GM19351 (cell line): ENCODE results near the gene TPM1.
A peak's percentile ranks its signal among the peaks of the same experiment; 100 is the strongest.

ENCODE experiments used
- ATAC-seq: cut with Tn5 transposase; IDR thresholded peaks from one replicate; pipeline ENCODE4 v1.9.1; 2021; ENCODE audit warnings: mild to moderate bottlenecking, moderate library complexity; ENCODE audit not compliant: unreplicated experiment

Gene TPM1

GRCh38 chr15:63040954-63041353 lies 1.6 kb upstream of the TPM1 start:
- ATAC-seq = no peak

- no peak for ATAC-seq
These were observed 1.1 kb upstream of the TPM1 start for GRCh38 chr15:63041402-63041973.

DNA sequence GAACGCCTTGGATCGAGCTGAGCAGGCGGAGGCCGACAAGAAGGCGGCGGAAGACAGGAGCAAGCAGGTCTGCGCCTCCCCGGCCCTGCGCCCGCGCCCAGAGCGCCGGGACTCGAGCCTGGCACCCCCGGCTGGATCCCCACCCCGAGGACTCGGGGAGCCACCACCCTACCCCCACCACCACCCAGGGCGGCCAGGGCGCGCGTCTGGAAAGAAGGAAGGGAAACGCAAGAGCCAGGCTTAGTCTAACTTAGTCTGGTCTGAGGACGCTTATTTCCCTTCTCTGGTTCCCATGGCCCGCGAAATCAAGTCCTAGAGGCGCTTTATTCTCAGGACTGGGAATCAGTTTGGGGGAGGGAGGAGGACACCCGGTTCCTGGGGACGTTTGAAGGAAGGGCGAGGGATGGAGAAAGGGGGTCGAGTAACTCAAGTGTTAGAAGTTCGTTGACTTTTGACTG lies 359 bp downstream of the TPM1 start:
- ATAC-seq = no peak

DNA sequence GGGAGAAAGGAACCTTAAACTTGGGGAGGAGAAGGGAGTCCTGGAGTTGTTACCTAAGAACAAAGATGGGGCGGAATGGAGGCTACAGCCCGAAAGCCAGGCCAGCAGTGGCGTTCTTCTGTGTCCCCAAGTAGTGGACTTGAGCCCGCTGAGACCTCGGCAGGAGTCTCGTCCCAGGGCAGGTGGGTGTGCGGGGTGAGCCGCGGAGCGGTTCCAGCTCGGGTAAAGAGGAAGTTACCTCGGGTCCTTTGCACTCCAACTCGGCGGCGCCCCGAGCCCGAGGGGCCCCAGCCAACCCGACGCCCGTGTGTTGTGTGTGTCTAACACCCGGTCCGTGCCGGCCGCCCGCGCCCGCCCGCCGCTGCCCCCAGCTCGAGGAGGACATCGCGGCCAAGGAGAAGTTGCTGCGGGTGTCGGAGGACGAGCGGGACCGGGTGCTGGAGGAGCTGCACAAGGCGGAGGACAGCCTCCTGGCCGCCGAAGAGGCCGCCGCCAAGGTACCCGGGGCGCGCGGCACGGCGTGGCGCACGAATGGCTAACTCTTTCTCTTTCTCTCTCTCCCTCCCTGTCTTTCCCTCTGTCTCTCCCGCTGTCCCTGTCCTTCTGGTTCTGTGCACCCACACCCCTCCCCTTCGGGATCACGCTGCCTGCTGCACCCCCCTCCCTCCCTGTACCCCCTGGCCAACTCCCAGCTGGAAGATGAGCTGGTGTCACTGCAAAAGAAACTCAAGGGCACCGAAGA lies 959 bp downstream of the TPM1 start:
- no peak for ATAC-seq

DNA sequence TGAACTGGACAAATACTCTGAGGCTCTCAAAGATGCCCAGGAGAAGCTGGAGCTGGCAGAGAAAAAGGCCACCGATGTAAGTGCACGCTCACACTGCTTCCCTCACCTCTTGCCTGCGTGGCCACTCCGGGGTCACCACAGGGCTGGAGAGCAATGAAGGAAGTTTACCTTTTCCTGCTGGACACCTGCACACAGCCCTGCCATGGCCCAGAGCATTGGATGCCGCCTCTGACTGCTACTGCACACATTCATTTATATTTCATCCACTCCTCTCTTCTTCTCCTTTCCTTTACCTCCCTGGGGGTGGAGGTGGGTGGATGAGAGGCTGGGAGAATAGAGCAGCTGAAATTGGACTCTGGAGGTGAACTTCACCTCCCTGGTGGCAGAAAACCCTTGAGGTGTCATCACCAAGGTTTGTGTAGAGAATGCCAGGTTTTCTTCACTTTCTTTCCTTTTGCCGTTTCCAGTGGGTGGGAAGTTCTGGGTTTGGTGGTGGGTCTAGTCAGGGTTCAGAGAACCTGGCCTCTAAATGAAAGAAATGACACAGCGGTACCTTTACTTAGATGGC lies 1.6 kb downstream of the TPM1 start:
- no peak for ATAC-seq

DNA sequence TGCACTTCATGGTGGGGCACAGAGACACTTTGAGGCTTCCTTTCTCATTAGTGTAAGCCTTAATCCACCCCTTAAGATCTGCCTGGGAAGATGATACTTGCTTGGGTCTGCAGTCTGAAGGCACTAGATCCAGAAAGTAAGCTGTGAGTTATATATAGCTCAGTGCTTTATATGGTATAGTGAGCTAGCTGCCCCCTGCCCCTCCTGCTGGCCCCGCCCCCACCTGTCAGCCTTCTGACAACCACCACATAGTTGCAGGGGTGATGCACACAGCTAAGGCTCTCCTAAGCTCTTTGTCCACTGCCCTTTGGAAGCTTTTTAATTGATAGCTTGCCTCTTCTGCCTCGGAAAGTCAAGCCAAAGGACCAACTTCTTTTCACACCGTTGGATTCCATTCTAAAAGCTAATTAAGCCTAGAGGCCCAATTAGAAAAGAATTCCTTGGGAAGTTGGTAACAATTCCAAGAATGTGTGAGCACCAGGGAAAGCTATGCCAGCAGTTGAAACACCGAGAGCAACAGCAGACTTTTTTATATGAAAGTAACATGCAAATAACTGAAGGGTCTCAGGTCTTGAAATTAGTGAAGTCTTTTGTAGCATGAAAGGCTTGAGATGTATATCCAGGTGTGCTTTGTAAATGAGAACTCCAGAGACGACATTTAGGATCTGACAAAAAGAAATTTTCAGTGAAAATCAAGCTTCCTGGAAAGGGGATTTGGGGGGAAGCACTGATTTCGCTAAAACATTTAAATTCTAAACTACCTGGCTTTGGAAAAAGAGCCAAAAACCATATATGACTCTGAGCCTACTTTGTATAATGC lies 2.3 kb downstream of the TPM1 start:
- ATAC-seq = no peak

DNA sequence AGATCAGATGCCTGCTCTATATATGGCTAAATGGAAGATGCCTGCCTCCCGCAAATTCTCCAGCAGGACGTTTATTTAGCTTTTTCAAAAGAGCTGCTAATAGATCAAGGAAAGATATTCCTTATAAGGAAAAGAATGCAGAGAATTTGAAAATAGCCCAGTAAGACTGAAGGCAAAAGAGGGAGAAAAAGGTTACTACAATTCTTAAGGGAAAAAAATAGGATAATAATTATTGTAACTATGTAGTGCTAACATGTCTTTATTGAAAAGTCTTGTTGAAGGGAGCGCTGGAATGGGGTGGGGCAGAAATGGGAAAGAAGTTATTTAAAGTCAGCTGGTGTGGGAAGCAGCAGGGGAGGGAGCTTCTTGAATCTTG lies 2.9 kb downstream of the TPM1 start:
- no peak for ATAC-seq

GRCh38 chr15:63045879-63046278 lies 3.3 kb downstream of the TPM1 start:
- no peak for ATAC-seq

GRCh38 chr15:63046917-63047760 lies 4.6 kb downstream of the TPM1 start:
- ATAC-seq = no peak

DNA sequence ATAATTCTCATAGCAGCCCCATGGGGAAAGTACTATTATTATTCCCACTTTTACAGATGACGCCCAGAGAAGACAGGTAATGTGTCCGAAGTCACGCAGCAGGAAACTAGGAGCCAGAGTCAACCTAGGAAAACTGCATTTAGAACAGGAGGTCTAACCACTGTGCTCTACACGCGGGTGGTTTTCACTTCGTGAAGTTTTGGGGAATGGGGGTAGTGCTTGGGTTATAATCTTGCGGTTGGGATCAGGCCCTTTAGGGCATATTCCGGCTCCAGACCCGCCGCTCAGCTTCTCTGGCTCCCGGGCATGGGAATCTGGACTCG lies 5.2 kb downstream of the TPM1 start:
- ATAC-seq = peak; percentile 4

GRCh38 chr15:63048115-63048775 lies 5.7 kb downstream of the TPM1 start:
- ATAC-seq = peak; percentile 82

- ATAC-seq = peak; percentile 42
These were observed 6.5 kb downstream of the TPM1 start for GRCh38 chr15:63048776-63049665.

DNA sequence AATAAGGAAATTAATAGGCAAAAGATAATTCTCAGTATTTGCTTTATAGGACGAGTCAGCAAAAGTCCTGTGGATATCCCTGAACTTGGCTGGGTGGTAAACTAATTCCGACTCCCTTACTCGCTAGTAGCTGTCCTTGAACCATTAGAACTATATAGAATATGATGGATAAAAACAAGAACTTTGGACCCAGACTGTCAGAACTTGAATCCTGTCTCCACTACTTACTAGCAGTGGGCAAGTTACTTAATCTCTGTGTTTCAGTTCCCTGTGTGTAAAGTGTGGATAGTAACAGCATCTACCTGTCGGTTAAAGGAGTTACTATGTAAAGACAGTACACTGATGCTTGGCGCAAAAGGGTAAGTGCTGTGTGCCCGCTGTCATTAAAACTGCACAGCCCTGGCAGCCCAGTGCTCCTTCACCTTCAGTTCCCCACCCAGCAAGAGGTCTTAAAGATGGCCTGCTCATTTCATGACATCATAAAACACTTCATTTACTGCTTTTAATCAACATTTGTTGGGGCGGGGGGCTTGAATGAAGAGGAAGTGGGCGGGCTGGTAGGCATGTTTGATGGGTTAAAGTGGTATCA lies 7.3 kb downstream of the TPM1 start:
- no peak for ATAC-seq

DNA sequence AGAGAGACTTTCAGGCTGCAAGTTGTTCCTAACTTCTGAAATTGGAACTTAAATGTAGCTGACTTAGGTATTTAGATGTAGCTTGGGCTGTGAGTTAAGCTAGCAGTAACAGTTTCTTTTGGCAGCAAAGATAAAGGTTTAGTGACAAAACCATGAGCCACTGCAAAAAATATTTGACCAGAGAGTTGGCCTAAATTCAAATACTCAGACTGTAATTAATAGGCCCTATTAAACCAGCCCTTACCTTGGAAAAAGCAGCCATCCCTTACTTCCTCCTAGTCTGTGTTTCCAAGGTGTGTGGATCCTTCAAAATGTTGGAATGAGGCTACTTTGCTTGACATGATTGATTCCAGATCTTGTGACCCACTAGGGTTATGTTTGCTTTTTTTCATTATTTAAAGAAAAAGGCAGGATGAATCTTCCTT lies 8.2 kb downstream of the TPM1 start:
- ATAC-seq = no peak

GRCh38 chr15:63051156-63052066 lies 8.9 kb downstream of the TPM1 start:
- ATAC-seq = no peak

DNA sequence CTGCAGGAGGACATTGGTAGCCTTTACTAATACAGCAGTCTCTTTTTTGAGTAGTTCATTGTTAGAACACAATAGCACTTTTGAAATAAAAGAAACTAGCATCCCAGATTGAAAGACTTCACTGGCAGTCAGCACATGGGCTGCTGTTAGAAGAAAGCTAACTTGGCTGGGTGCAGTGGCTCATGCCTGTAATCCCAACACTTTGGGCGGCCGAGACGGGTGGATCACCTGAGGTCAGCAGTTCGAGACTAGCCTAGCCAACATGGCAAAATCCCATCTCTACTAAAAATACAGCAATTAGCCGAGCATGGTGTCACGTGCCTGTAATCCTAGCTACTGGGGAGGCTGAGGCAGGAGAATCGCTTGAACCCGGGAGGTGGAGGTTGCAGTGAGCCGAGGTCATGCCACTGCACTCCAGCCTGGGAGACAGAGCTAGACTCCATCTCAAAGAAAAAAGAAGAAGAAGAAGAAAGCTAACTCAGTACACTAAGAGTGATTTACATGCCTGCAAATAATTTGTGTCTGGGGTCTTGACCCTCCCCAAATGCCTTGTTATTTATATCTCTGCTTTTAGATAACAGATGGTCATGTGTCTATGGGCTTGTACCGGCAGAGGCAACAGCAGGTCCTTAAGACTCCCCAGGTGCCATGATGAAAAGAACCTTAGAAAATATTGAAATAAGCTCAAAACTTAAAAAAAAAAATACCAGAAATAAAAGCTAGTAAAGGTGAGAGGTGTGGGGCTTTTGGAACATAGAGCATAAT lies 9.7 kb downstream of the TPM1 start:
- ATAC-seq = no peak
